ENCODE results near the gene MOXD1. TPM values are rescaled to one million over a fixed set of nuclear protein-coding genes. Genes with fewer than 3 reads are reported as not detected.

The MOXD1 gene
- total RNA-seq, 1 donor from 2014 or later: 14.2 TPM

DNA sequence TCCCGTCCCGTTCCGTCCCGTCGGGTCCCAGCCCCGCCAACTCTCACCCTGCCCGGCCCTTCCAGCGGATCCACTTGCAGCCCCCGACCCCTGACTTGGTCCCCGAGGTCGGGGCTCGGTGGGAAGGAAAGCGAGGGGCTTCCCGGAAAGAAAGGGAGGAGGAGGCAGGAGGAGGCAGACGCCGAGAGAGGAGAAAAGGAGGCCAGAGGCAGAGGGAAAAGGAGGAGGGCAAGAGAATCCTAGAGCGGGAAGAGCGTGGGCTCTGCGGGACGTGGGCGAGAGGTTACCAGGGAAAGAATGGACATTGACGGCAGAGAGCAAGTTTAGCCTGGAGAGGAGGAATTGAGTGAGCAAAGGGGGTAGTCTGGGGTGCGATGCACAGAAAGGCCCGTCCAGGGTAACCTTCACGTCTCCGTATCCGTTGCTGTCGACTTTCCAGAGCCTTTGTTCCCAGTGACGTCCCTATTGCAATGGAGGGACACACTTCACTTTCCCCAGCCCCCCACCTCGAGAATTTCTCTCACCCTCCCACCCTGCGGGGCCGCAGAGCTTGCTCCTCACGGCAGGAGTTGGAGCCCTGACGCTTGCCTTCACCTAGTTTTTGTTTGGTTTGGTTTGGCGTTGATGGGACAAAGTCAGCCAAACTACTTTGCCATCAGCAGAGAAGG, 477 bp upstream of the MOXD1 start:
- intact Hi-C loops (cut with DNase I): no loop called here
- no peak for ATAC-seq
- DNase-seq (ENCODE audit: low spot score): no peak

DNA sequence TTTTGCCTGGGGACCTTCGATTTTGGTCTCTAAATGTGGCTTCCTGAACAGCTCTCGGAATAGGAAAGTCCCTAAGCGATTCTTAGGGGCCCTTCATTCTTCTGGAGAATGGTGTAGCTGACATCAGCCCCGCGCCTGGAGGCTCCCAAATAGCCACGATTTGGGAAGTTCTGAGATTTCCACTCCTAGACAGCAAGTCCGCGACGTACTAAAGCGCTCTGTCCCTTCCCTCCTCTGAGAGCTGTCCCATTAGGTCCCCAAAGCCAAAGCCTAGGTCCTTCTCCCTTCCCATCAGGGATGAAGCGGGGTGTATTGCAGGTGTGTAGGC, 756 bp downstream of the MOXD1 start:
- ATAC-seq (peak; percentile 9), DNase-seq (ENCODE audit: low spot score) (no peak)
- intact Hi-C loops (cut with DNase I): no loop called here

DNA sequence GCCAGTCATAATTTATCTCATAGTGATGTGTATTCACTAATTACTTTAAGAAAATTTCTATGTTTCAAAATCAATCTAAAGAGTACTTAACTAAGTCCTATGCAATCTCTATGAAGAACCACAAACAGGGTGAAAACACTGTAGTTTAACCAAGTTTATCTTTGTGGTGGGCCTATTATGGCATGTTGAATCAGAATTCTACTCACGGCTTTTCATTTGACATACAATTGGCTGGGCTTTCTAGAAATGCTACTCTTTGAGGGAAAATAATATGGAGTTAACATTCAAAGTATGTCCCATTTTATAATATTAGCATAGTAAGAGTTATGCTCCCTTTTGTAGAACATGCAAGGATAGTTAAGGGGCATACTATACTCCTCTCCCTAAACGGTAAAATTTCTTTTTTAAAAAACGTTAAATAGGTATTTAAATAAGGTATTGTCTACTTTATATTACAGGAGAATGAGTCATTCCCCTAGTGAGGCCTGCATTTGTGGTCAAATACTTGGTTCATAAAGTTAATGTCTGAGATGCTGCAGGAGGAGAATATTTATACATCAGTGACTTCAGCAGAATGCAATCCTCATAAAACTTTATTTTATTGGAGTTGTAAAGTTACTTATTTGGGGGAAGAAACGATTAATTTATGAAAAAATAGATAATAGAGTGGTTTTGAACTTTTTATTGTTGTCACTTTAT, 1.8 kb downstream of the MOXD1 start:
- ATAC-seq: no peak
- DNase-seq (ENCODE audit: low spot score): no peak
- intact Hi-C loops (cut with DNase I): no loop called here

DNA sequence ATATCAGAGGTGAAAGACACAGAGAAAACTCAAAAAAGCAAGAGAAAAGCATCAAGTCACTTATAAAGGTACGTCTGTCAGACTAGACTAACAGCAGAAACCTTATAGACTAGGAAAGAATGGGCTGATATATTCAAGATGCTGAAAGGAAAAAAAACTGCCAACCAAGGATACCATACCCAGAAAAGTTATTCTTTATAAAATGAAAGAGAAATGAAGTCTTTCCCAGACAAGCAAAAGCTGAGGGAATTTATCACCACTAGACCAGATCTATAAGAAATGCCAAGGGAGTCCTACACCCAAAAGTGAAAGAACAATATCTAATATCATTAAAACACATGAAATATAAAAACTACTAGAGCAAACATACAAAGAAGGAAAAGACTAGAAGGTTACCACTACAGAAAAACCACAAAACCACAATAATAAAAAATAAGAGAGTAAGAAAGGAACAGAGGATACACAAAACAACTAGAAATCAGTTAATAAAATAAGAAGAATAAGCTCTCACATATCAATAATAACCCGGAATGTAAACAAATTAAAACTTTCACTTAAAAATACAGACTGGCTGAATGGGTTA, 6.2 kb downstream of the MOXD1 start:
- DNase-seq (ENCODE audit: low spot score): no peak
- no peak for ATAC-seq
- intact Hi-C loops (cut with DNase I): no loop called here

GRCh38 chr6:132392792-132393191, 8.5 kb downstream of the MOXD1 start:
- intact Hi-C loops (cut with DNase I): no loop called here
- ATAC-seq (no peak), DNase-seq (ENCODE audit: low spot score) (no peak)

GRCh38 chr6:132392270-132392646, 9.0 kb downstream of the MOXD1 start:
- intact Hi-C loops (cut with DNase I): no loop called here
- DNase-seq (ENCODE audit: low spot score) (no peak), ATAC-seq (peak; percentile 15)

- ATAC-seq (peak; percentile 48), DNase-seq (ENCODE audit: low spot score) (no peak)
- intact Hi-C loops (cut with DNase I): no loop called here
Measured at GRCh38 chr6:132391391-132392269, 9.6 kb downstream of the MOXD1 start.

DNA sequence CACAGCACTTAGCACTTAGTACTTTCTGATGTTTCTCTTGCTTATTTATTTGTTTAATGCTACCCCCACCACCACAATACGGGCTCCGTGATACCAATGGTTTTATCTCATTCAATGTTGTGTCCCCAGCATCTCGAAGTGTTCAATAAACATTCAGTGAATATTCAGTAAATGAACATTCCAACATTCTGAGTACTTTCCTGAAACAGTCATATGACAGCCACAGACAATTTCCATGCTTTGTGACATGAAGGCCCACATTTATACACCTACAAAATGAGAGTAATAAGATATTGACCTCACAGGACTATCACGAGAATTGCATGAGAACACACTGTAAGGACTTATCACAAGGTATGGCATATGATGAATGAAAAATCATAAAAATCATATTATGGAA, 10.8 kb downstream of the MOXD1 start:
- DNase-seq (ENCODE audit: low spot score): no peak
- intact Hi-C loops (cut with DNase I): no loop called here
- ATAC-seq: no peak

DNA sequence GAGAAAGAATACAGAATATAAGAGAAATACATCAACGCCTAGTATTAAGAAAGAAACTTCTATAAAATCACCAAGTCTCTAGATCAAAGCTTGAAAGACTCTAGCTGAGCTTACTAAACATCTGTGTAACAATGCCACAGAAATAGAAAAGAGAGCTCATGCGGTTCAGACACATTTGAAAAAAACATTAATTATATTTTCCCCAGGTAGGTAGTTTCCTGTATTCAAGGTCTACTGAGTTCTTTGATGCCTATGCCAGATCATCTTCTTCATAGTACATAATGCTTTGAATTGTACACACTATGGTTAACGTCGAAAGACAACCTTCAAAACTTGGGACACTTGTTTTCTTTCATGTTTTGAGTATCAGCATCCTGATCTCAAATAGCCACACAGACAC, 11.3 kb downstream of the MOXD1 start:
- DNase-seq (ENCODE audit: low spot score): no peak
- intact Hi-C loops (cut with DNase I): no loop called here
- no peak for ATAC-seq

DNA sequence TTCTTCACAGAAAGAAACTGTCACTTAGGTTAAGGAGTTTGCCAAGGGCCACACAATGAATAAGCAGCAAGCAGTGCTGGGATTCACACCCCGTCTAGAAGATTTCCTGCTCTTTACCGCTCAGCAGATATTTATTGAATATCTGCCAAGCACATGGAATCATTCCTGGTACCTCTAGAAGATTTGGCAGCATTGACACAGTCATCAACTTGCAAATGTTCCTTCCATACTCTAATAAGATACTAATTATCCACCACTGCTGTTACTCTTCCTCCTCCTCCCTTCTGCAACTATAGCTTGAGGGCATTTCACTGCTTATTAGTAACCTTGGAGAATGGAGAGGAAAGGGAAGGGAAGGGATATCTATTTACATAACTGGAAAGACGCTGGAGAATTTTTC, 13.0 kb downstream of the MOXD1 start:
- intact Hi-C loops (cut with DNase I): no loop called here
- DNase-seq (ENCODE audit: low spot score) (no peak), ATAC-seq (no peak)

DNA sequence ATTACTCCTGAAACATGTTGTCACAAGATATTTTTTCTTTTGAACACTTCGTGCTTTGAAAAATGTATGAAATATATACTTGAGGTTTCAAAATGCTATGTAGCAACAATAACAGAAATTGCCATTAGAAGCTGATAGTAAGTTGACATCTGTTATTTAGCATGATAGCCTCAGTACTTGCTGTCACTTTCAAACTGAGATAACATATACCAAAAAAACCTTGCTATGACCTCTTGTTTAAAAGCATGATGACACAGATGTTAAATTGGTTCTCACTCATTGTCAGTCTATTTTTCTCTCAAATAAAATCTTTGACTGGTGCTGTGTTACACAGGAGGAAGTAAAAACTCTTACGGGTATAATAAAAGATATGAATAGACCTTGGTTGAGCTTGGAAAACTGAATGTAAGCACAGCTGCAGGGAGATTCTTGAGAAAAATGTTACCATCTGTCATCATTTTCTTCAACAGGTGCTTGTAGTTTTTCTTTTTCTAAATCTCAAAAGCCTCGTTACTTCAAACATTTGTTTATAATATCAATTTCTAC, 18.6 kb downstream of the MOXD1 start:
- DNase-seq (ENCODE audit: low spot score) (no peak), ATAC-seq (no peak)
- intact Hi-C loops (cut with DNase I): no loop called here

DNA sequence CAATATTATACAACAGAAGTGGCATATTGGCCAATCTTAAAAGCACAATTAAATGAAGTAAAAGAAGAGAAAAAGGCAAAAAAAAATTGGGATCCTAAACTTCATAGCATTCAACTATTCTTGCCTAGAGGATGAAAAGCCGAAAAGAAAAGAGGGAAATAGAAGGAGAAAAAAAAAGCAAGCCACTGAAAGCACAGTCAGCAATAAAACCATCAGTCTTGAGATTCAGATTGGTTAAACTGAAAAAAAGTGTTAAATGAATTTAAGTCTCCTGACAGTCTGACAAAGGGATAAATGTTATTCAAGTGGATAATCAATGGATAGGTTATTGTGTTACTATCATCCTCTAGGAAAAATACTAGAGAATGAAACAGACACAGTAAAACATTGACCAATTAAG, 19.9 kb downstream of the MOXD1 start:
- DNase-seq (ENCODE audit: low spot score) (no peak), ATAC-seq (no peak)
- intact Hi-C loops (cut with DNase I): no loop called here

GRCh38 chr6:132380358-132381029, 20.8 kb downstream of the MOXD1 start:
- ATAC-seq (no peak), DNase-seq (ENCODE audit: low spot score) (no peak)
- intact Hi-C loops (cut with DNase I): no loop called here

- intact Hi-C loops (cut with DNase I): no loop called here
- no peak for DNase-seq (ENCODE audit: low spot score)
- no peak for ATAC-seq
Measured at GRCh38 chr6:132369526-132369925, 31.7 kb downstream of the MOXD1 start.

DNA sequence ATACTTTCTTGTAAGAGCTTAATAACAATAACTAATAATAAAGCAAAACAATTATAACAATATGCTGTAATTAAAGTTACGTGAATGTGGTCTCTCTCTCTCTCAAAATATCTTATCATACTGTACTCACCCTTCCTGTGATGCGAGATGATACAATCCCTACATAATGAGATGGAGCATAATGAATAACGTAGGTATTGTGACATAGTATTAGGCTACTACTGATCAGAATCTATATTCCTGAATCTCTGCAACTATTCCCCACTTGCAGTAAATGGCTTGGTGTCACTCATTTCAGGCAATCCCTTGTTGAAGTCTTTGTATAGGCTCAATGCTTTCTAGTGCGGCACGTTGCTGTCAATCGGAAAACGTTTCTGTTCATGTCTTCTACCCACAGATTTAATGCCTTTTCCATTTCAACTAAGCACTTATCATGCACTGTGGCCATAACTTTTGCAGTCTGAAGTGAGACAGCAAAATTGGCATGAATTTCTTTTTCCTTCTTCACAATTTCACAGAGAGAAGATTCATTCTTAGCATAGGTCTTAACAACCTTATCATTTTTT, 32.3 kb downstream of the MOXD1 start:
- no peak for DNase-seq (ENCODE audit: low spot score)
- intact Hi-C loops (cut with DNase I): no loop called here
- ATAC-seq: no peak

DNA sequence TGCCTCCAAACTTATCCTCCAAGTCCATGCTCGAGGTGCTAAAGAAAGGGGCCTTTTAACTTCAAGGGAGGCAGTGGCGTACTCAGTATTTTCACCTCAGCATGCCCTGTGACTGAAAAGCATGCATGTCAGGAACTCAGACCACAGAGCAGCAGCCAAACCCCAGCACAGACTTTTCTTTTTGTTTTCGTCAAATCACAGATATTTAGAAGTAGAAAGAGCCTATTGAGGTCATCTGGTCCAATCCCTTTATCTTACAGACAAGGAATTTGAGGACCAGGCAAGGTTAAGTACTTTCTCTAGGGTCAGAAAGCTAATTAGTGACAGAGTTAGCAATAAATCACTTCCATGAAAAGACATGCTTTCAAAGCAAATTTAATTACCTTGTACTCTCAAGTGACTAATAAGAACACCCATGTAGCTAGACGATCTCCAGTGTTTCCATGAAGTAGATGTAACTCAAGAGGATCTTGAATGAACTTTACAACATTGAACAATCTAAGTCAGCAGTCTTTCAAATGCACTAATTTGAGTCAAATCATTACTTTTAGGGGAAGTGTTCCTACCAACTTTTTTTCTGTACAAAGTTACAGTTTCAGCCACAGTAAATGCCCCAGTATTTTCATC, 35.9 kb downstream of the MOXD1 start:
- ATAC-seq (peak; percentile 91), DNase-seq (ENCODE audit: low spot score) (no peak)
- intact Hi-C loops (cut with DNase I): no loop called here

DNA sequence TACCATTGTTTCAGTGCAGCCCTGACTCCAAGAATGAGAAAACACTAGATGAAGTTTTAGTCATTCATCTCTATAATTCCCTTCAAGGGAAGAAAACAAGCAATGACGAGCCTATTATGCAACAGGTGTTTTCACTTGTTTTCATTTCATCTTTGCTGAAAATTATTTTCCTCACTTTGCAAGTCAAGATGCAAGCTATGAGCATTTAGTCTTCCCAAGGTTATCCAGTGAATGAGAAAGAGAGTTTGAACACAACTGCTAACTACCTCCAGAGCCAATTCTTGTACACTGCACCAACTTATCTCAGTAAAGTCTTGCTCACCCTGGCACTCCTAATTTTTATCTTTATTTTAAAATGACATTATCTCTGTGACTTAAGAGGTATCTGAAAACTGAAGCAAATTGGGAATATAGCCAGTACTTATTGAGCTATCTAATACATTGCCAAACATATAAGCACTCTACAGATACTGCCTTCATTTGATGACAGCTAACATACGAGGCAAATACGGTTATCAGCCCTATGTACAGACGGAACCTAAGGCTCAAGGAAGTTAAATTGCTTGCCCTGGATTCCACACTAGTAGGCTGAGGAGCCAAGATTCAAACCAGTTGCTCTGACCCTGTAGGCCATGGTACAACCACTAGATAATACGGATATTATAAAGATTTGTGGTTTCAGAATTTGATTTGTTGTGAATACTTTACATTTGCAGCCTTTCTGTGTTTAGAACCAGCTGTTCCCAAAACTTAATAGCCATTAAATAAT, 36.8 kb downstream of the MOXD1 start:
- DNase-seq (ENCODE audit: low spot score): no peak
- ATAC-seq: peak; percentile 47
- intact Hi-C loops (cut with DNase I): no loop called here

All from sciatic nerve (tissue), 2 donors.